H54 (cell line): ENCODE data around the gene RAPGEF6.
"Not testable (repeated sequence)": the region's sequence is repeated elsewhere in the genome, so short reads cannot be mapped to it uniquely, and the experiment has no call there.

ENCODE experiments used
- DNase-seq: peaks from one replicate; pipeline ENCODE4 v3.0.0; 2011; ENCODE audit warnings: low spot score, mixed read lengths; ENCODE audit not compliant: insufficient read length
- FAIRE-seq: peaks from 3 replicates; lab custom pipeline; 2011; peaks lifted over from hg19 to GRCh38; lab: Jason Lieb, UNC
- POLR2A ChIP-seq: IDR thresholded peaks from 2 replicates; pipeline ENCODE4 v1.6.1; 2011; ENCODE audit warnings: low read depth, mild to moderate bottlenecking, low read length

The RAPGEF6 gene, protein sequence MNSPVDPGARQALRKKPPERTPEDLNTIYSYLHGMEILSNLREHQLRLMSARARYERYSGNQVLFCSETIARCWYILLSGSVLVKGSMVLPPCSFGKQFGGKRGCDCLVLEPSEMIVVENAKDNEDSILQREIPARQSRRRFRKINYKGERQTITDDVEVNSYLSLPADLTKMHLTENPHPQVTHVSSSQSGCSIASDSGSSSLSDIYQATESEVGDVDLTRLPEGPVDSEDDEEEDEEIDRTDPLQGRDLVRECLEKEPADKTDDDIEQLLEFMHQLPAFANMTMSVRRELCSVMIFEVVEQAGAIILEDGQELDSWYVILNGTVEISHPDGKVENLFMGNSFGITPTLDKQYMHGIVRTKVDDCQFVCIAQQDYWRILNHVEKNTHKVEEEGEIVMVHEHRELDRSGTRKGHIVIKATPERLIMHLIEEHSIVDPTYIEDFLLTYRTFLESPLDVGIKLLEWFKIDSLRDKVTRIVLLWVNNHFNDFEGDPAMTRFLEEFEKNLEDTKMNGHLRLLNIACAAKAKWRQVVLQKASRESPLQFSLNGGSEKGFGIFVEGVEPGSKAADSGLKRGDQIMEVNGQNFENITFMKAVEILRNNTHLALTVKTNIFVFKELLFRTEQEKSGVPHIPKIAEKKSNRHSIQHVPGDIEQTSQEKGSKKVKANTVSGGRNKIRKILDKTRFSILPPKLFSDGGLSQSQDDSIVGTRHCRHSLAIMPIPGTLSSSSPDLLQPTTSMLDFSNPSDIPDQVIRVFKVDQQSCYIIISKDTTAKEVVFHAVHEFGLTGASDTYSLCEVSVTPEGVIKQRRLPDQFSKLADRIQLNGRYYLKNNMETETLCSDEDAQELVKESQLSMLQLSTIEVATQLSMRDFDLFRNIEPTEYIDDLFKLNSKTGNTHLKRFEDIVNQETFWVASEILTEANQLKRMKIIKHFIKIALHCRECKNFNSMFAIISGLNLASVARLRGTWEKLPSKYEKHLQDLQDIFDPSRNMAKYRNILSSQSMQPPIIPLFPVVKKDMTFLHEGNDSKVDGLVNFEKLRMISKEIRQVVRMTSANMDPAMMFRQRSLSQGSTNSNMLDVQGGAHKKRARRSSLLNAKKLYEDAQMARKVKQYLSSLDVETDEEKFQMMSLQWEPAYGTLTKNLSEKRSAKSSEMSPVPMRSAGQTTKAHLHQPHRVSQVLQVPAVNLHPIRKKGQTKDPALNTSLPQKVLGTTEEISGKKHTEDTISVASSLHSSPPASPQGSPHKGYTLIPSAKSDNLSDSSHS (N-terminal part only)

DNA sequence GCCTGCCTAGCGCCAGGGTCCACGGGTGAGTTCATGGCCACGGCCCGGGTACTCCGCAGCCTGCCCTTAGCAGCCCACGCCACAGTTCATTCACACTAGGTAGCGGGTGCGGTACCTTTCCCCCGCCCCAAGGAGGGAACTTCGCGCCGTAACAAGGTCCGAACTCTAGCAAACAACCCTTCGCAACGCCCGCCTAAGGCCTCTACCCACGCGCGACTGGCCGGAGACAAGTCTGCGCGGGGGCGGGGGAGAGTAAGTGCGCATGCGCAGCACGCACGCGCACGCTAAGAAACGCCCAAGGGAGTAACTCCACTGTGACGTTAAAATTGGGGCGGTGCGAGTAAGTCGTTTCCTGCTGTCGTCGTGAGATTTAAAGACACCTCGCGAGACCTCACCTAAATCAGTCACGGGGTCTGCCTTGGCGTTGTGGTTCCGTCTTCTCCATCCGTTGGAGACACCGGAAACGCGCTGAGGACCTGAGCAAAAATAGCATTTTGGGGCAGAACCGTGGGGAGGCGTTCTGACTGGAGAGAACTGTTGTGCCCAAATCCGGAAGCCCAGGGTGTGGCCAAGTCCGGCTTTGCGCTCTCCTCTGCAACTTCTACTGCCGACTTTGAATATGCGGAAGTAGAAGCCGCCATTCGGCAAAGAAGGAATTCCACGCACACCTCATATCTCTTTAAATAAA is at the start of gene RAPGEF6:
RAPGEF6 (minus strand) TSS at position 234 of the 688 bp plus-strand sequence; CDS start at position 35, 199 bp downstream.
- FAIRE-seq (peak; percentile 98), DNase-seq (peak; percentile 61)
- TF ChIP-seq POLR2A, result peak; percentile 85

DNA sequence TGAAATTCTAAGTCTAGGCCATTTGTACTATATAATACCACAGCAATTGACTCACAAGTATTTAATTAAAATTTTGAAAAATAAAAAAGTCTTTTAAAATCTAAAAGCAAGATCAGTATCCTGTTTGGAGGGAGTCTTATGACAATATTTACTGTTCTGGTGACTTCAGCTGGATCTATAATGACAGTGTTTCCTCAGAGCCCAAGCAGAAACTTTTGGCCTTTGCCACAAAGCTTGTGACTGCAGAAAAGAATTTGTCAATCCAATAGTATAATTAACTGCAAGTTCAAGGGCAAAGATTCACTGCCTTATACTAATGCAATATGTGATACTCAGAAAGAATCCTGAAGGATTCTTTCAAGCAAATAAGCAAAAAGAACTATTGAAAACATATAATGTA is 49.6 kb upstream of the RAPGEF6 start:
- FAIRE-seq (no peak), DNase-seq (no peak)
- TF ChIP-seq POLR2A, result no peak

DNA sequence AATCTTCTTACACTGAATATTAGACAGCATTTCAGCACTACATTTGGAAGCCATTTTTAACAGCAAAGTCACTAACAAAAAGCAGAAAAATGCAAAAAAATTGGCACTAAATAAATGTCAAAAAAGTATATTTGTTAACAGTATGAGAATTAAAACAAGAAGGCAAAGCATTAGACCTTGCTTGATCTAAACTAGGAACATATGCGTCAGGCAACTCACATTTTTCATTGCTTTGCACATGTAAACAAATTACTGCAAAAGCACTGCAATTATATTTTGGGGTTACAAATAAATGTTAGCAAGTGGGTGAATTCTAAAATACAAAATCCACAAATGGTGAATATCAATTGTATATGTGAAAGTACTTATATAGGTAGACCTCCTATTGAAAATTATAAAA is 49.0 kb upstream of the RAPGEF6 start:
- FAIRE-seq, result no peak
- no peak for DNase-seq
- TF ChIP-seq POLR2A, result no peak

DNA sequence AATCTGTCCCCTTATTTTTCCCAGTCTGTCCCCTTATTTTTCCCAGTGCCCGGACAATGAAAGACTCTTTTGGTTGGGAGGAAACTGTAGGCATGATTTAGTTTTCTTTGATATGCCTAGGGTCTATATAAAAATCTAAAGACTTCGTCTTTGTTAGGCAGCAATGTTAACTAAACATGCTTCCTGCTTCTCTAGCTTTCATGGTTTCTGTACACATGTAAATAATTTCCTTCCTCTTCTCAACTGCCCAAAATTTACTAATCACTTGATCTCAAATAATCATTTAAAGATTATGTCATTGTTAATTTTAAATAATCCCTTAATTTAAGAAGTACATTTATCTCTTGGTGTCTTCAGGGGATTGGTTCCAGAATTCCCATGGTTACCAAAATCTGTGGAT is 47.8 kb upstream of the RAPGEF6 start:
- TF ChIP-seq POLR2A, result no peak
- no peak for FAIRE-seq
- DNase-seq, result no peak

DNA sequence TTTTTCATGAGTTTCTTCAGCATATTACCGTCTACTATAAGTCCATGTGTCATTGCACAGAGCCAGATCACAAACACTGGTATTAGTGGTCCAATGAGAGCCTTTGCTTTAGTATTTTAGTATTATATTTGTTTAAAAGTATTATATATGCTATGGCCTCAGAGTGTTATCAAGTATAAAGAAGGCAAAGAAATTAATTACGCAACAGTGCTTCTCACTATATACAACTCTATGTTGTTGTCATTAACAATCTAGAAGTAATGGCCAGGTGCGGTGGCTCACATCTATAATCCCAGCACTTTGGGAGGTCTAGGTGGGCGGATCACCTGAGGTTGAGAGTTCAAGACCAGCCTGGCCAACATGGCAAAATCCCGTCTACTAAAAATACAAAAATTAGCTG is 47.1 kb upstream of the RAPGEF6 start:
- DNase-seq (no peak), FAIRE-seq (no peak)
- TF ChIP-seq POLR2A, result no peak

DNA sequence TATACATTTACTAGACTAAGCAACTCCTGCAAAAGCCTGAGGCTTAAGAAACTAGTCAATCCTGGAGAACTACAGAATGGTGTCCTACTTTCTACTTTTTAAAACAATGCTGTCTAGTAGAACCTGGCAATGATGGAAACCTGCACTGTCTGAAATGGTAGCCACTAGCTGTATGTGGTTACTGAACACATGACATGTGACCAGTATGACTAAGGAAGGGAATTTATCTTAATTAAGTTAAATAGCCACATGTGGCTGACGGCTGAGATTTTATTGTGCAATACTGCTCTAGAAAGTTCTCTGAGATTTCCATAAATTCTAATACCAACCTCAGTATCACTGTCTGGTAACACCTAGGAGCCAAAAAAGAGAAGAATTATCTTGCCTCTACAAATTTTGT is 44.9 kb upstream of the RAPGEF6 start:
- no peak for TF ChIP-seq POLR2A
- no peak for FAIRE-seq
- no peak for DNase-seq

DNA sequence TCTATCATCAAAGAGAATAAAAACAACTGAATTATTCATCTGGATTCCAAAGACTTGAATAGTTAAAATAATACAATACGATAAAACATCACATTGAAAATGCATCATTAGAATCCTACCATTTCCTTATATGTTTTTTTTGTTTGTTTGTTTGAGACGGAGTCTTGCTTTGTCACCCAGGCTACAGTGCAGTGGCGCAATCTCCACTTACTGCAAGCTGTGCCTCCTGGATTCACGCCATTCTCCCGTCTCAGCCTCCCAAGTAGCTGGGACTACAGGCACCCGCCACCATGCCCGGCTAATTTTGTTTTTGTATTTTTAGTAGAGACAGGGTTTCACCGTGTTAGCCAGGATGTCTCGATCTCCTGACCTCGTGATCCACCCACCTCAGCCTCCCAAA is 43.2 kb upstream of the RAPGEF6 start:
- DNase-seq, FAIRE-seq: not testable (repeated sequence)

DNA sequence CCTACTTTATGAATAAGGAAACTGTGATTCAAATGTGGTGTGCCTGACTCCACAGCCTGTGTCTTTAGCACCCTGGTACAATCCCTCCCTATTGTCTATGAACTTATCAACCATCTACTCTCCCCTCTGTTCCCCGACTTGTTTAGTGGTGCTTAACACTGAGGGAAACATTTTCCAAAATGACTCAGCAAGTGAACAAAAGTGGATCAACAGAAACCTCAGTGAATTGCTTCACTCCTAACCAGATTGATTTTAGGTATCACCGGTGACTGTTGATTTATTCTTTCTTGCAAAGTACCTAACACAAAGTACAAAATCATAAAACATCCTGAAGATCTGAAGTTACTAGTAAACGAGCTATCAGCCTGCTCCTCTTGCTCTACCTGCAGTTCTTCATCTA is 42.1 kb upstream of the RAPGEF6 start:
- no peak for TF ChIP-seq POLR2A
- FAIRE-seq (no peak), DNase-seq (no peak)

DNA sequence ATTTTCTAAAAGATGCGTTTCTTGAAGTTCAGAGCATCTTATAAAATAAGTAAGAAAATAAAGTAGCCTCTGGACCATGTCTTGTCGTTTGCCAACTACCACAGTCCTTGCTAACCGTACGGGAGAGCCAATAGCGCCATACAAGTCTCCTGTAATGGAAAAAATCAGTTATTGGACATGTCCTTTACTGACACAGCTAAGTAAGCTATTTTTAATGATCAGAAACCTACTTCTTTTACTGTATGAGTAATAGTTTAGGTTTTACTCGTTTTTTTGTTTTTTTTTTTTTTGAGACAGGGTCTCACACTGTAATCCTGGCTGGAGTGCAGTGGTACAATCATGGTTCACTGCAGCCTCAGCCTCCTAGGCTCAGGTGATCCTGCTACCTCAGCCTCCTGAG is 37.7 kb upstream of the RAPGEF6 start:
- FAIRE-seq, result no peak
- TF ChIP-seq POLR2A, result no peak
- DNase-seq, result no peak

DNA sequence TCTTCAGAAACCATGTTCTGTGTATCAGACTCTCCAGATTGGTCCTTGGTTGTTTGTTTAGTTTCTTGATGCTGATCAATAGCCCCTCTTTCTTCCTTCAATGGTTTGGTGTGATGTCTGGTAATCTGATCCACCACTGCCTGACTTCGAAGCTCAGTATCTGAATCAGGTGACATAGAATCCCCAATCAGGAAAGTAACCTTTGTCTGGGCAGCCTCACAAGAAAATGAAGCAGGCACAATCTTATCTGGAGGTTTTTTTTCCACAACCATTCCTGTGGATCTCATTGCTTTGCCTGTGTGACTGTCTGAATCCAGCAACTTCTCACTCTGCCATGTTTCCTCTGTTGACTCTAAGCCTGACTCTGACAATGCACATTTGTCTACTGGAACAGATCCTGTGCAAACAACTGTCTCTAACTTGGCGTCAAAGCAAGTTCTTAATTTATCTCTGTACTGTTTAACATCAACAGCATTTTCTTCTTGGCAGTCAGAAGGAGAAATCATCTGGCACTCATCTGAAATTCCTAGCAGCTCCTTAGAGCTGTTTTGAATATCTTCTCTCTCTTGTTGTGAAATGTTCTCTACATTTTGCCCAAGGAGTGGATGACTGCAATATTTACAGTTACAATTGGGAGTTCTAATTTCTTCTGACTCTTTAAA is 37.1 kb upstream of the RAPGEF6 start:
- TF ChIP-seq POLR2A, result no peak
- DNase-seq, result no peak
- FAIRE-seq, result no peak

DNA sequence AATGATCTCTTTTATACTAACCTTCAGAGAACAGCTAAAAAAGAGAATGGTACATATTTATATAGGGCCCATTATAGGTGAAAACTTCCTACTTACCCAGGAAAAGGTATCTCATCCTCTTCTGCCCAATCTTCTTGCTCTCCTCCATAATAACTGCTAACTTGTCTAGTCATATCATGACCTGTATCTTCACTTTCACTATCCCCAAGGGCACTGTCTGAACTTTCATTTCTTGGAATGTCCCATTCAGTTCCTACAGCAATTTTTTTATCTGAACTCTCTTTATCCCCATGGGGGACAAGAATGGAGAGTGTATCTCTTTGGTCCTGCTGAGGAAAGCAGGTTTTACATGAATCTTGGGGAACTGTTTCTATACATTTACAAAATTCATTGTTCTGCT is 36.4 kb upstream of the RAPGEF6 start:
- FAIRE-seq (no peak), DNase-seq (no peak)
- no peak for TF ChIP-seq POLR2A

DNA sequence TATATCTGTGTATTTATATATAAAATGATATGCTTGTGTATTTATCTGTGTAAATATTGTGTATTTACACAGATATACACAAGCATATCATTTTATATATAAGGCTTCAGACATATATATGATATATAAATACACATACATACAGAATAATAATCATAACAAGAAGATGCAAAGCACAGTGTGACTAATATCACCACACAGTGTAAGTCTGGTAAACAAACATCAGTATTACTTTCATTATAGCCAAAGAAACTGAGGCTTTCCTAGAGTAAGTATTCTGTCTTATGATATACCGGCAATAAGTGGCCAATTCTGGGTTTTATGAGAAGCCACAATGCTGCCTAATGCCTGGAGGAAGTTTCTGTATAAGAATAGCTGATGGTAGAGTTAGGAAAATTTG is 29.9 kb upstream of the RAPGEF6 start:
- FAIRE-seq (no peak), DNase-seq (no peak)
- no peak for TF ChIP-seq POLR2A

DNA sequence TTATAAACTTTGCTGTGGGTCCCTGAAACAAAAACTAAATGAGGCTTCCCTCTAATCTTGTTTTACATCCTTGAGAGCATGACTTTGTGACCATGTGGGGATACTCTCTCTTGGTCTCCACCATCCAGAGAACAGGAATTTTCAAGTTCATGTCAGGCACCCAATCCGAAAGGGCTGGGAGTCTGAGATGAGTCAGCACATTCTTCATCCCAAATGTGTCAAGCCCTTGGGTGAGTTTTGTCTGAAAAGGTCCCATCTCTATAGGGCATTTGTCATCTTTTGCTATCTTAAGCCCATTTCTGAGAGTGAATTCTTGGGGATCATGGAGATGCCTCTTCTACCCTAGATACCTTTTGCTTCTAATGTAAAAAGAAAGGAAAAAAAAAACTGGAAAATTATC is 26.9 kb upstream of the RAPGEF6 start:
- FAIRE-seq (no peak), DNase-seq (no peak)
- no peak for TF ChIP-seq POLR2A

DNA sequence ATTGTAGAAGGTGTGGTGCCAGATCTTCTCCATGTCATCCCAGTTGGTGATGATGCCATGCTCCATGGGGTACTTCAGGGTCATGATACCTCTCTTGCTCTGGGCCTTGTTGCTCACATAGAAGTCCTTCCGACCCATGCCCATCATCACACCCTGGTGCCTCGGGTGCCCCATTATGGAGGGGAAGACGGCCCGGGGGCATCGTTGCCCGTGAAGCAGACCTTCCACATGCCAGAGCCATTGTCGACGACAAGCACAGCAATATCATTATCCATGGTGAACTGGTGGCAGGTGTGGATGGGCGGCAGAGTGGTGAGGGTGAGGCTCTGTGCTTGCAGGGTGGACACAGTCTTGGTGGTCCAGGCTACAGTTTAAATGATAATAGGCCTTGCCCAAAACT is 24.8 kb upstream of the RAPGEF6 start:
- FAIRE-seq (no peak), DNase-seq (no peak)
- TF ChIP-seq POLR2A, result no peak
